GM18909 (cell line): Measurements from ENCODE around the gene ROBO4.

Experiments used
- ATAC-seq: cut with Tn5 transposase; IDR thresholded peaks from one replicate; pipeline ENCODE4 v1.9.1; 2021; ENCODE audit warnings: mild to moderate bottlenecking; ENCODE audit not compliant: unreplicated experiment, poor library complexity

ROBO4 gene

GRCh38 chr11:124859171-124859570, 38.5 kb downstream of the ROBO4 start:
- no peak for ATAC-seq

- no peak for ATAC-seq
Measured at GRCh38 chr11:124846070-124846673, 51.5 kb downstream of the ROBO4 start.

DNA sequence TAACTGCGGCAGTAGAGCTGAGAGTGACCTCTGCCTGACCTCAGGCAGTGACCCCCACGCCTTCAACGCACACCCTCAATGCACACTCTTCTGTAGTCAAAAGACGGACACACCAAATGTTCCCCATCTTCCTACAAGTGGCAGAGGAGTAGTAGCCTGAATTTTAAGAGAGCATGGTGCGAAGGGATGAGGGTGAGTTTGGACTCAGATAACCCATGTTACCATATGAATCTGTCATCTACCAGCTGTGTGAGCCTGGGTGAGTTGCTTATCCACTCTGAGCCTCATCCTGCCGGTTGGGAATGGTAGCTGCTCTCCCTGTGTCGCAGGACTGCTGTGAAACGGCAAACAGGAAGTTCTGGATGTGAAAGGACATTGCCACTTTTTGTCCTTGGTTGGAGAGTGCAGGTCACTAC, 53.0 kb downstream of the ROBO4 start:
- no peak for ATAC-seq

DNA sequence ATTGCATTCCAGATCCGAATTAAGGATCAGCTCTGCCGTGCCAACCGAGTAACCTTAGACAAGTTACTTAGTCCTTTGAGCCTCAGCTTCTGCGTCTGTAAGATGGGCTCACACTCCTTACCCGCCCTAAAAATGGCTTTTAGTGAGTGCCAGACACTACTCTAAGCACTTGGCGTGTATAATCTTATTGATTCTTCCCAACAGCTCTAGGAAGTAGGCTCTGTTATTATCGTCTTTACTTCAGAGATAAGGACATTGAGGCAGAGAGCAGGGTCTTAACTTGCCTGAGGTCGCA, 54.1 kb downstream of the ROBO4 start:
- no peak for ATAC-seq

DNA sequence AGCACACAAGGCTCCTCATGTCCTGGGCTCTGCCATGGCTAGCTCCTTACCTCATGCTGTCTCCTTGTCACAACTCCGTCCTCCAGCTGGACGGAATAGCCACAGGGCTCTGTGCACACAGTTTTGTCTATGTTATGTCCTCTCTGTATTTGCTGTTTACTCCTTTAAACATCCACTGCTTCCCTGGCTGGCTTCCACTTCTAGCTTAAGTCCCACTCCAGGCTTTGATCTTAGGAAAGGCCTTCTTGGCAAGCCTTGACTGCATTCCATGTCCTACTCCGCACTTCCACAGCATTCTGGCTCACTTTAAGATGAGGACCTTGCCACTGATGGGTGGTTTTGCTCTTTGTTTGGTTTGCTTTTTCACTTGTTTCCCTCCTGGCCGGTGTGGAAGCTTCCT, 55.4 kb downstream of the ROBO4 start:
- ATAC-seq, result no peak

DNA sequence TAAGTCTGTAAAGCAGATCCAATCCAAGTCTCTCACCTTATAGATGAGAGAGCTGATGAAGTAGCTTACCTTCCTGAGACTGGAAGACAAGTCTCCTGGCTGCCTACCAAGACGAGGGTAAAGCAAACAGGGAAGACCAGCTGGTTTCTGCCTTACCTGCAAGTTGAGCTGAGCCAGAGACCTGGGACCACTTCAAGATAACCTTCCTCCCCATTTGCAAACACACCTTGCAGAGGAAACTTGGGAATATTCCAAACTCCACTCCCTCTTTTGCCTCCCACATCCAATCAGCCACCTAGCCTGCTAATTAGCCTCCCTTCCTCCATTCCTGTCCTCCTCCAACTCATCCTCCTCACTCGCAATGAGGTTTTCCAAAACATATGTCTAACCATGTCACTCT, 55.8 kb downstream of the ROBO4 start:
- no peak for ATAC-seq

- ATAC-seq, result no peak
Measured at GRCh38 chr11:124841201-124841600, 56.5 kb downstream of the ROBO4 start.

DNA sequence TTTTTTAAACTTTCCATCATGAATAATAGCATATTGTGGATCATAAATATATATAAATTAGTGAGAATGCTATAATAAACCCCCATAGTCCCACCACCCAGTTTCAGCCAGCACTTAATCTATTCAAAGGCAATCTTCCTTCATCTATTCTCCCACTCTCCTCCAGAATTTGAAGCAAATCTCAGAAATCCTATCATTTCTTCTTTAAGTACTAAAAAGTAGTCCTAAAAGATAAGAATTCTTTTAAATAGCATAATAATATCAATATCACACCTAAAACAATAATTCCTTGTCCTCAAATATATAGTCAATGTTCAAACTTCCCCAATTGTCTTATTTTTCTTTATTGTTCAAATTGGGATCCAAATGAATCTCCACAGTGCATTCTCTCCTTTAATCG, 57.0 kb downstream of the ROBO4 start:
- ATAC-seq, result no peak

DNA sequence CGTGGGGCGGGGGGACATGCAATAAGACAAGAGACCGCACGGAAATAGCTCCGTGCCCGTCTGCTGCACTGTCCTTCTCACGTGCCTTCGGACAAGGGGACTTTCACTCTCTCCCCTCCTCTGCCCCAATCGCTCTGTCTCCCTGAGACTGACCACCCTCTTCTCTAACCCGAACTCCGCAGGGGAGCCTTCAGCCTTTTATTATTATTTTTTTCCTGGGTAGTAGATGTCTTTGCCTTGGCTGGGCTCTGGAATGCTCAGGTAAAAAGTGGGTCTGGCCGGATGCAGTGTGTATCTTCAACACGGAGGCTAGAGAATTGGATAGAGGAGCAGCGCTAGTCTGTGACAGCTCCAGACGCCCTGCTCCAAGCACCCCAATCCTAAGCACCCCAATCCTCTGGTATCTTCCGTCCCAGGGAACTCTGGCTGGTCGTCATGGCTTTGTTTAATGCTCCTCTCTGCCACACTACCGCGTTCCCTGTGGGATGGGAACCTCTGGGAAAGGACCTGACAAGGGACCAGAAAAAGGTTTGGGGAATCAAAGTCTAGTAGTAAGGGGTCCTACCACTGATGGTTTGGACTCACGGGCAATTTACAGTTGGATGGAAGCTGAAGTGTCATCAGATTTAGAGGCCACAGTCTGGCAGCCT, 57.6 kb downstream of the ROBO4 start:
- no peak for ATAC-seq

GRCh38 chr11:124839128-124839971, 58.3 kb downstream of the ROBO4 start:
- no peak for ATAC-seq

- ATAC-seq, result no peak
Measured at GRCh38 chr11:124838805-124839127, 58.9 kb downstream of the ROBO4 start.

DNA sequence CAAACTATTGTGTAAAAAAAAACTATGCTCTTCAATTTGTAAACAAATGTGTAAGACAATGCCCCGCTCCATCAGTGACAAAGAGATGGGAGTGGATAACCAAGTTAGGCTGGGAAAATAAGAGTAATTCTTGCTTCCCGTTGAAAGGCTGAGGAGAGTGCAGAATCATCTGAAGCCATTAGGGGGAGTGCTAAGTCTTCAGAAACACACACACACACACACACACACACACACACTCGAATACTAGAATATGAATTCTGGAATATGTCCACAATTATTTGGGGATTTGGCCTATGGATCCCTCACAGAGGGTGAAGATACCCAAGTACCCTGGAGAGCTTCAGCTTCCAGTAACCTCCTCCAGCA, 60.2 kb downstream of the ROBO4 start:
- ATAC-seq, result peak; percentile 29

DNA sequence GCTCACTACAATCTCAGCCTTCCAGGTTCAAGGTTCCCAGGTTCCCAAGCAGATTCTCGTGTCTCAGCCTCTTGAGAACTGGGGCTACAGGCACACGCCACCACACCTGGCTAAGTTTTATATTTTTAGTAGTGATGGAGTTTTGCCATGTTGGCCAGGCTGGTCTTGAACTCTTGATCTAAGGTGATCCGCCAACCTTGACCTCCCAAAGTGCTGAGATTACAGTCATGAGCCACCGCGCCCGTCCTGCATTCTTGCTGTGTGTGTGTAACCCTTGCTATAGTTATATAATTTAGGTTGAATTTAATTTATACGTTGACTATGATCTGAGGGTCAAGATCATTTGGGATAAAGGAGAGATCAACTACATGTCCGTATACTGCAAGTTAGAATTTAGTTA, 61.7 kb downstream of the ROBO4 start:
- no peak for ATAC-seq

DNA sequence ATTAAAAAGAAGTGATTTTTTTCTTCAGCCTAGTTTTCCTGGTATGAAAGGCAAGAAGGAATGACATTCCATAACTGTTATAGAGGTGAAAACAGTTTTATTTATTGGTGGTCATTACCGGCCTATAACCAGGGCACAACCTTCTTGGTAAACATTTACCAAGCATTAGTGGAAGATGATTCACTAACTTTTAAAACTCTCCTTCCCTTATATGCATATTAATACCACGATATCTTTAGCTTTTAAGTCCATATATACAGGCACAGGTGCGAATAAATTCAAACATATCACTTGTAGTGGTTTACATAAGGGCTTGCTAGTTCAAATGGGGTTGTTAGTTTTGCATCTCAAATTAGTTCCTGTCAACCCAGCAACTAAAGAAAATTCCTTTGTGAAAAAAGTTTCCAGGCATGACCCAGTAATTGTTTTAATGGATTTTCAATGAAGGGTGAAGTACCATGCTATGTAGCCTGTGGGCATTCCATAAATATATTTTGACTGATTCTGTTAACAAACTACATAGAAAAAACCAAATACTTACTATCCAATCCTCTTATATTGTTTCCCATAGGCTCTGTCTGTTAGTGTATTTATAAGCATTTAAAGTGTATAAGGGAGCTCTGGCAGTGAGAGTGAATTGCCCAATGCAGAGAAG, 63.0 kb downstream of the ROBO4 start:
- ATAC-seq, result no peak
